Tongue (tissue), 2 donors: ENCODE measurements around the gene PLCH2. TPM values are rescaled to one million over a fixed set of nuclear protein-coding genes. Genes with fewer than 3 reads are reported as not detected.

Experiments
- DNase-seq: peaks from one replicate; pipeline ENCODE4 v3.0.0-alpha.2; 2015
- total RNA-seq: library from RNA; depleted of rRNA; stranded (reverse); fragments of >200 nt; gene quantifications from one replicate; pipeline ENCODE4 v1.2.3, GENCODE V29; 2014

Gene PLCH2
- total RNA-seq, 1 donor from 2014 or later: 11.8 TPM

GRCh38 chr1:2462819-2463218, 13.3 kb upstream of the PLCH2 start:
- DNase-seq: no peak

GRCh38 chr1:2463396-2463795, 12.7 kb upstream of the PLCH2 start:
- DNase-seq: peak; percentile 61

- DNase-seq: no peak
These were observed 10.5 kb upstream of the PLCH2 start for GRCh38 chr1:2465371-2466269.

DNA sequence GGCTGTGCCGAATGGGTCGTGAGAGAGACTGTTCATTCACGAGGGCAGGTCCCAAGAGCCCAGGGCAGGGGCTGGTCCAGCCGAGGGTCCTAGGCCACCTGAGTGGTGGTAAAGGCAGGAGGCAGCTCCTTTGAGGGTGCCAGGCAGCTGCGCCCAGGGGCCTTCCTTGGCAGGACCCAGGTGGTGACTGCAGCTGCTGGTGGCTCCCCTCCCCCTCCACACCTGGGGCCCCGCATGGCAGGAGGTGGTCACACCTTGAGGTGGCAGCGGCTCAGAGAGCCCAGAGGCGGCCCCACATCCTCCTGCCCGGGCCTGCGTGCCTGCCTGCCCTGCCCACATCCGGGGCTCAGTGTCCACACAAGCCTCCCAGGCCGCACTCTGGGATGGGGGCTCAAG, 9.8 kb upstream of the PLCH2 start:
- DNase-seq: no peak

DNA sequence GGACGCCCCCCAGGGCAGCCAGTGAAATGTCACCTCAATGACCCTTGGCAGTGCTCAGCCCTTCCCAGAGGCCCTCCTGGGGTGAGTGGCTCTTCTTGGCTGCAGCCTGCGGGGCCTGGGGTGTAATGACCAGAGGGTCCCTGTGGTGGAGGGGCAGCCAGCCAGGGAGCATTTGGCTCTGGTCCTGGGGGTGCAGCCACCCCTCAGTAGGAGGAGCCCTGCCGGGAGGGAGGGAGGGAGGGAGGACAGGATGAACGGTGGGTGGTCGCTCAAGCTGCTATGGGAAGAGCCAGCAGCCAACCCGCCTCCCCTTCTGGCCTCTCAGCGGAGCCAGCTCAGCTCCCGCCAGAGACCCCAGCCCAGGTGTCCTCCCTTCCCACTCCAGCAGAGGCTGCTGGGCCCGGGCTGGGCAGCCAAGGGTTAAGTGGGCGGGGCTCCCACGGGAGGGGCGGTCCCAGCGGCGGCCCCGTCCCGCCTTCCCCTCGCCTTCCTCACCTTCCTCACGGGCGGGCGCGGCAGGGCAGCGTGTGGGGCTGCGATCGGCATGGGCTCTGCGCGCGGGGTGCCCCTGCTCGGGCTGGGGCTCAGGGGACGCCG, 9.0 kb upstream of the PLCH2 start:
- no peak for DNase-seq

DNA sequence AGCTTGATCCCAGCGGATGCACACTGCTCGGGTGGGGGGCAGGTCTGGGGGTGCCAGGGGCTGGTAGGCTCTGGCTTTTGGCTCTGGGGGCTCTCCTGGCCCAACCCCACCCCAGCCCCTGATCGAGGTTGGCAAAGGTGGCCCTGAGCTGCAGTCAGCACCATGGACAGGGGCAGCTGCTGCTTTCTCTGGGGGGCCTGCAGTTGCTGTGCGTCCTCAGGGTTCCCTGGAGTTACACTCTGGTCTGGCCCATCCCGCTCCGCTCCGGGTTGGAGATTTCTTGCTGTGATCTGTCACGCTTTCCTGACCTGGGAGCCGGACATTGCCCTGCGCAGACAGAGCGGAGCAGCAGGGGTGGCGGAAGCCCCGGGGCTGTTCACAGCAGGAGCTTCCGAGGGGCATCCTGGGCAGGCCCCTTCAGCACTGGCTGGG, 8.0 kb upstream of the PLCH2 start:
- peak; percentile 84 for DNase-seq

DNA sequence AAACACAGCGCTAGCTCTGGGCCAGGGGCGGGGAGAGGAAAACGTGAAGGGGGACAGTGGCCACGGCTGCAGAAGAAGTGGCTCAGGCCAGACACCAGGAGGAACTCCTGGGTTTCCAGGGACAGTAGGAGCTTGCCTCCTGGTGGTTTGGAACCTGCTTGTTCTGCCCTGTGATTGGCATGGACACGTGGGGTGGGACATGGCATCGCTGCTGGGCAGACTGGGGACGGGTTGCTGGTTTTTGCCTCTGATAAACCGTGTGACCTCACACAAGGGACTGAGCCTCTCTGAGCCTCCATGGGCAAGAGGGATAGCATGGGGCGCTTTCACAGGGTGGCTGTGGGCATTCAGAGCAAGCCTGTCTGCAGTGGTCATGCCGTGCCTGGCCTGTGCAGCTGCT, 7.5 kb upstream of the PLCH2 start:
- no peak for DNase-seq

DNA sequence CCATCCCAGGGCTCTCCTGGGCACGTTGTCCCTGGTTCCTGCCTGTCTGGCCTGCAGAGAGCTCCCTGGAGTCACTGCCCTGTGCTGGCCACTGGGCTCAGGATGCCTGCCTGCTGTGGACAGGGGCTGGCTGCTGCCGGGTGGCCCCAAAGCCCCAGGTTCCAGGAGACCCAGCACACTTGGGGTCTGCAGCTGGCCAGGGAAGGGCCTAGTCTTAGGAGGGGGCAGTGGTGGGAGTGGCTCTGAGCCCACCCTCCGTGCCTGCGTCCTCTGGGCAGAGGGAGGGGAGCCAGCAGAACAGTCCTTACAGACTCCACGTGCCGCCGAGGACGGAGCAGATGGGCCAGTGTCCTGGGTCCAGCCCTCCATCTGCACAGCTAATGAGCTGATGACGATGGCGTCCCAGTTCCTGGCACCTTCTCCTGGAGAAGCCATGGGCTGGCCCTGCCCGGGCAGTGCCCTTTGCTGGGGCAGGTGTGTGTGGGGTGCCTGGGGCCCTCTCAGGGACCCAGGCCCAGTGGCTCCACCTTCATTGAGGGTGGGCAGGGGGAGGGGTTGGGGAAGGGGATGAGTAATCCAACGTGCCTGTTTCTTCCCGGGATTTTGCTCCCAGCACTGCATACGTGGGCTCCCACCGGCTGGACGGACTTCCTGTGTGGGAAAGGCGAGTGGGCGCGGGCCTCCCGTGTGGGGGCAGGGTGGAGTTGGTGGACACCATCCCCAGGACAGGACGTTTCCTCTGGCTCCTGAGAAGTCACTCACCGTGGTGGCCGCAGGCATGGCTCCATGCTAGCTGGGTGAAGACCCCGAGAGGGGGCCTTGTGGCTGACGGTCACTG, 6.8 kb upstream of the PLCH2 start:
- no peak for DNase-seq

GRCh38 chr1:2470290-2471158, 5.6 kb upstream of the PLCH2 start:
- DNase-seq: peak; percentile 29

- no peak for DNase-seq
These were observed 5.0 kb upstream of the PLCH2 start for GRCh38 chr1:2471159-2471471.

- DNase-seq: no peak
These were observed 4.5 kb upstream of the PLCH2 start for GRCh38 chr1:2471587-2472001.

- DNase-seq: no peak
These were observed 4.0 kb upstream of the PLCH2 start for GRCh38 chr1:2472109-2472508.

GRCh38 chr1:2472561-2473177, 3.4 kb upstream of the PLCH2 start:
- DNase-seq: no peak

DNA sequence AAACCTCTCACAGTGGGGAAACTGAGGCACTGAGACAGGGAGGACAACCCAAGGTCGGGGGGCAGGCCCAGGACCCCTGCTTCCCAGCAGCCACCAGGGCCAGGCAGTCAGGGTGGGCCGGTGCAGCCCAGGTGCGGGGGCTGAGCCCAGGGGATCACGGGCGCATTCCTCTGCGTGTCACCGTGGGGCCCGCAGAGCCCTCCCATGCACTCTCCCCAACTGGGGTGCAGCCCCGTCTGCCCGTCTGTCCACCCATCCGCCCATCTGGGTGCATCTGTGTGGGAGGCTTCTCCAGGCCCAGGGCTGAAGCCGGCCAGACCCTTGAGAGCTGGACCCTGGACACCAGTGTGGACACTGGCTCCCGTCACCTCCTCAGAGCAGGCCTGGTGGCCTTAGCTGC, 2.9 kb upstream of the PLCH2 start:
- DNase-seq: no peak

DNA sequence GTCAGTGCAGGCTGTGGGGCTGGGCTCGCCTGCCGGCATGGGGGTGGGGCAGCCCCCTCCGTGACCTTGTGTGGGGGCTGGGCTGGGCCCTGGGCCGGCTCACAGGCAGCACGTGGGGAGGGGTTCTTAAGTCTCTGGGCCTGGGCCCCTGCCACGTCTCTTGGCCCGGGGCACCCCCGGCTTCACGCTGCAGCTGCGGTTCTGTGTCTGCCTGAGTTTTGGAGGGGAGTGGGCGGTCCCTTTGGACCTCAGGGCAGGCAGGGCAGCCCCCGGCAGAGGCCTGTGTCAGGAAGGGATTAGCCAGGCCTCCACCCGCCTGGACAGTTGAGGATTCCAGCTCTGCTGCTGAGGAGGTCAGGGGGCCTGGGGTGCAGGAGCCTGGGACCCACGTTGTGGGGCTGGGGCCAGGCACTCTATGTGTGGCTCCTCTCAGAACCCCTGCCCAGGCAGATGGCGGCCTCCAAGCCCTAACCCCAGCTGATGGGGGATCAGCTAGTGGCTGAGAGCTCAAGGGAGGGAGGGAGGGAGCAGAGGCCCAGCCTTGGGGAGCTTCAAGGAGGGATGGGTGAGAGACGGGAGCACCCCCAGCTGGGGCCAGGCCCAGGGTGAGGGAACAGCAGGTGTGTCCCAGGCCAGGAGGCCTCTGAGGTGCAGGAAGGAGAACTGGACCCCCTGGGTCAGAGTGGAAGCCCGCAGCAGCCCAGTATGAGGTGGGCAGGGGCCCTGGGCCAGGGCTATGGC, 1.8 kb upstream of the PLCH2 start:
- DNase-seq: peak; percentile 62

- peak; percentile 68 for DNase-seq
These were observed 1.1 kb upstream of the PLCH2 start for GRCh38 chr1:2474933-2475371.

GRCh38 chr1:2475571-2475970, 518 bp upstream of the PLCH2 start:
- DNase-seq: no peak

DNA sequence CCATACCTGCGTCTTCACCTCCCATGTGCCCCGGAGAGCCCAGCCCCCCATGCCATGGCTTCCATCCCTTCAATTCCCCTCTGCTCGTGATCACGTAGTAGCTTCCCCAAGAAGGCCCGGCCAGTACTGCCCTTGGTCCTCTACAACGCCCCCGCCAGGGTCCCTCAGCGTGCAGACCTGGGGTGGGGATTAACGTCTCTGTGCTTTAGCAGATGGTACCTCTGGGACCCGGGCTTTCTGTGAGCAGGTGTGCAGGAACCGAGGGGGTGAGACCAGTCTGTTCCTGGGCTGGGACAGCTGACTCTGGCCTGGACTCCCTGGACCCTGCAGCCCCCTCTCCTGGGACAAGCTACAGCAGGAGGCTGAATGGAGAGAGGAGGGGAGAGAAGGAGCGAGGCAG, 1.2 kb downstream of the PLCH2 start:
- no peak for DNase-seq

GRCh38 chr1:2477791-2478499, 1.9 kb downstream of the PLCH2 start:
- no peak for DNase-seq

DNA sequence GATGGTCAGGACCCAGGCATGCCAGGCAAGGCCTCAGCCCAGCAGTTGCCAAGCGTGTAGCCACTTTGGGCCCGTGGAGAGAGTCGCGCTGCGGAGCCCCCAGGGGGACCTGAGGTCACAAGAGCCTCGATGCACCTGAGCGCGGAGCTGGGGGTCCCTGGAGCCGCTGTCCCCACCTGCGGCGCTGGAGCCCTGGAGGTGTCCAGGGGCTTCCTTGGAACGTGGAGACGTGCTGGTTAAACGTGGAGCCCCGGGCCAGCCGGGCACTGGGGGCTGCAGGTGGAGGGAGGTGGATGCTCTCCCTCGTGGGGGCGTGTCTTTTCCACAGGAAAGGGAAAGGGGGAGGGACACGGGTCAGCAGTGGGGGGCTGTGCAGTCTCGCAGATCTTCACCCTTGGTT, 3.1 kb downstream of the PLCH2 start:
- no peak for DNase-seq
